A673 (cell line): ENCODE measurements around the gene MANSC4. TPM values are rescaled to one million over a fixed set of nuclear protein-coding genes. Genes with fewer than 3 reads are reported as not detected.
"Not testable (repeated sequence)": the region's sequence is repeated elsewhere in the genome, so short reads cannot be mapped to it uniquely, and the experiment has no call there.

Experiments
- BruUV-seq: library from RNA; stranded (reverse); fragments of 400-500 nt; replicated peaks from 2 replicates; lab custom pipeline; 2021; lab: Mats Ljungman, UMichigan
- CTCF ChIA-PET: fragments of 300-600 bp; sonication (Branson Sonifier 250); formaldehyde crosslinking; loops from one replicate; lab custom pipeline; 2022; ENCODE audit warnings: antibody characterized with exemption; lab: Charles Lee
- POLR2A ChIA-PET: fragments of 300-600 bp; sonication (Branson Sonifier 250); formaldehyde crosslinking; loops from one replicate; lab custom pipeline; 2022; ENCODE audit warnings: antibody characterized with exemption; ENCODE audit not compliant: low non-redundant PET; lab: Charles Lee
- DNase-seq: peaks from one replicate; pipeline ENCODE4 v3.0.0-alpha.2; 2015; ENCODE audit warnings: low spot score
- H3K27ac ChIP-seq: fragments of 200-600 bp; sonication (generic); 2 replicates; pipeline ENCODE4 v1.5.1; 2016; ENCODE audit warnings: mixed run types, low read depth, mild to moderate bottlenecking, mixed read lengths, antibody characterized with exemption, low read length; ENCODE audit not compliant: poor library complexity, severe bottlenecking
- H3K27me3 ChIP-seq: fragments of 200-600 bp; sonication (generic); replicated peaks from 2 replicates; pipeline ENCODE4 v1.6.1; 2017; ENCODE audit warnings: mixed run types, low read depth, mild to moderate bottlenecking, mixed read lengths, antibody characterized with exemption, low read length; ENCODE audit not compliant: insufficient read depth, poor library complexity
- H3K36me3 ChIP-seq: fragments of 200-600 bp; sonication (generic); 2 replicates; pipeline ENCODE4 v1.6.1; 2016; ENCODE audit warnings: mixed run types, mild to moderate bottlenecking, mixed read lengths, antibody characterized with exemption, low read length; ENCODE audit not compliant: insufficient read depth, poor library complexity, severe bottlenecking
- H3K4me1 ChIP-seq: fragments of 200-600 bp; sonication (generic); 2 replicates; pipeline ENCODE4 v1.6.1; 2017; ENCODE audit warnings: mixed run types, mild to moderate bottlenecking, mixed read lengths, antibody characterized with exemption, low read length; ENCODE audit not compliant: insufficient read depth, poor library complexity, severe bottlenecking
- H3K4me3 ChIP-seq: fragments of 200-600 bp; sonication (generic); 2 replicates; pipeline ENCODE4 v1.5.1; 2016; ENCODE audit warnings: low read depth, mixed run types, mild to moderate bottlenecking, mixed read lengths, low read length; ENCODE audit not compliant: poor library complexity, severe bottlenecking
- H3K9me3 ChIP-seq: fragments of 200-600 bp; sonication (generic); 2 replicates; pipeline ENCODE4 v1.6.1; 2016; ENCODE audit warnings: mixed run types, low read depth, mild to moderate bottlenecking, mixed read lengths, antibody characterized with exemption, low read length; ENCODE audit not compliant: poor library complexity, severe bottlenecking
- CTCF ChIP-seq: fragments of 300-800, 200-600 bp; sonication (generic); conservative IDR thresholded peaks from 2 replicates; pipeline ENCODE4 v1.5.1; 2017; ENCODE audit warnings: low read depth, mild to moderate bottlenecking, antibody characterized with exemption, low read length, moderate library complexity, mixed read lengths
- EZH2 ChIP-seq: fragments of 200-600 bp; sonication (generic); IDR thresholded peaks from 2 replicates; pipeline ENCODE4 v1.6.1; 2017; ENCODE audit warnings: borderline replicate concordance, low read depth, mild to moderate bottlenecking, mixed read lengths, antibody characterized with exemption, low read length; ENCODE audit not compliant: poor library complexity, severe bottlenecking
- intact Hi-C: fragments of 100-400 bp; cut with micrococcal nuclease; formaldehyde crosslinking; loops from one replicate; pipeline ENCODE4 v1.10.0; 2022; ENCODE audit not compliant: unreplicated experiment
- total RNA-seq: library from RNA; stranded (reverse); gene quantifications from 2 replicates; pipeline ENCODE4 v1.2.3, GENCODE V29; 2021

The MANSC4 gene
- total RNA-seq, 1 experiment from 2014 or later, result not detected

- CTCF ChIA-PET, result no interaction called here
- no peak for DNase-seq
- H3K4me1 ChIP-seq, result no peaks in the 10 kb centered on the region
- H3K36me3 ChIP-seq, result peaks cover 8% of the 10 kb centered on the region
- intact Hi-C loops, result no loop called here
- H3K4me3 ChIP-seq, result no peak overlapping the region
- H3K9me3 ChIP-seq, result no peaks in the 10 kb centered on the region
- H3K27ac ChIP-seq, result no peak overlapping the region
- no TSS peak for BruUV-seq
- POLR2A ChIA-PET, result no interaction called here
- H3K27me3 ChIP-seq, result no peaks in the 10 kb centered on the region
- TF ChIP-seq EZH2 (no peak), CTCF (no peak)
These were observed 25.2 kb downstream of the MANSC4 start for GRCh38 chr12:27754795-27755194.

GRCh38 chr12:27751386-27752047, 28.5 kb downstream of the MANSC4 start:
- H3K9me3 ChIP-seq, result no peaks in the 10 kb centered on the region
- TF ChIP-seq EZH2 (no peak), CTCF (no peak)
- H3K27me3 ChIP-seq, result no peaks in the 10 kb centered on the region
- ChIA-PET POLR2A (no interaction called here), CTCF (no interaction called here)
- no peak for DNase-seq
- H3K4me3 ChIP-seq, result no peak overlapping the region
- no TSS peak for BruUV-seq
- H3K36me3 ChIP-seq, result peaks cover 4% of the 10 kb centered on the region
- intact Hi-C loops, result no loop called here
- H3K27ac ChIP-seq, result no peak overlapping the region
- H3K4me1 ChIP-seq, result no peaks in the 10 kb centered on the region

- TF ChIP-seq CTCF (no peak), EZH2 (no peak)
- no TSS peak for BruUV-seq
- intact Hi-C loops, result no loop called here
- H3K36me3 ChIP-seq, result peaks cover 12% of the 10 kb centered on the region
- H3K9me3 ChIP-seq, result no peaks in the 10 kb centered on the region
- H3K4me3 ChIP-seq, result no peak overlapping the region
- ChIA-PET POLR2A (interaction anchor here (0.7 kb wide), 1 partner anchor 127 kb away, joined by 3 read pairs; no protein-coding TSS in a partner anchor), CTCF (no interaction called here)
- no peak for DNase-seq
- no peaks in the 10 kb centered on the region for H3K4me1 ChIP-seq
- no peak overlapping the region for H3K27ac ChIP-seq
- H3K27me3 ChIP-seq, result no peaks in the 10 kb centered on the region
These were observed 32.8 kb downstream of the MANSC4 start for GRCh38 chr12:27747111-27747820.

GRCh38 chr12:27745734-27746133, 34.3 kb downstream of the MANSC4 start:
- DNase-seq, H3K4me1 ChIP-seq, CTCF ChIA-PET, H3K9me3 ChIP-seq, H3K4me3 ChIP-seq, POLR2A ChIA-PET, H3K27ac ChIP-seq, H3K27me3 ChIP-seq, BruUV-seq, intact Hi-C loops: not testable (repeated sequence)
- peaks cover 12% of the 10 kb centered on the region for H3K36me3 ChIP-seq
